GM18951 (cell line): Measurements from ENCODE around the gene NGDN.

ENCODE experiments used
- POLR2A ChIP-seq: IDR thresholded peaks from 4 replicates; pipeline ENCODE4 v1.6.1; 2011; ENCODE audit warnings: mild to moderate bottlenecking; ENCODE audit not compliant: insufficient read length, insufficient read depth; ENCODE audit errors: extremely low read depth
- in situ Hi-C: fragments of 300-500 bp; cut with MboI; formaldehyde crosslinking; loops from one replicate; pipeline ENCODE4 v1.12.0; 2022; ENCODE audit warnings: low sequenced_read_pairs, mixed read lengths, inconsistent platforms; ENCODE audit not compliant: unreplicated experiment

The NGDN gene

DNA sequence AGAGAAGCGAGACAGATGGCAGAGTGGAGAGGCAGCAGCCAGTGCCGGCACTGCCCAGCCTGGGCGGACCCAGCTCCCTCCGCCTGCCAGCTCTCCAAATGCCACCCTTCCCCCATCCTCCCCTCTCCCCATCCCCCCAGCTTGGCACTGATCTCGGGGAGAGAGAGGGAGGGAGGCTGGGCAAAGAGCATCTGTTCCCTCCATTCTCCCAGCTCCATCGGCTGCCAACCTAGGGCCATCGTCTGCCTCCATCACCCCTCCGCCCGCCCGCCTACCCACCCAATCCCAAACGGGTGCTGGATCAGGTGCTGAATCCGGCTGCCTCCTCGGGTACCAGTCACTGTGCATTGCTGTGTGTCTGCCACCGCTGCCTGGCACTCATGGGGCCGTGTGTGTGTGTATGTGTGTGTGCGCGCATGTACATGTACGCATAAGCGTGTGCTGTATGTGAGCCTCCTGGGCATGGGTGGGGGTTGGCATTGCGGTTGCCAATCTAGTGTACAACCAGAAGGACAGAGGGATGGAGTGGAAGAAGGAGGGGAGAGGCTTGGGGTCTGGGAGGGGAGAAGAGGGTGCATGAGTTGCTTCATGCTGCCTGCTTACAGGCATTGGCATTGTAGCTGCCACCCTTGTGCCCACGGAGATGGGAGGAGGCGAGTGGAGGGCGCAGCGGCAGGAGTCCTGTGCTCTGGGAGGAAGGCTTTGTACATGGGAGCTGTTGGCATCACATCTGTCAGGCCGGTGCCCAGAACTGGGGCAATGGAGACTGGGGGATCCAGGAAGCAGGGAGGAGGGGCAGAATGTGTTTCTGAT, 43.7 kb downstream of the NGDN start:
- in situ Hi-C loops: no loop called here
- no peak for TF ChIP-seq POLR2A

DNA sequence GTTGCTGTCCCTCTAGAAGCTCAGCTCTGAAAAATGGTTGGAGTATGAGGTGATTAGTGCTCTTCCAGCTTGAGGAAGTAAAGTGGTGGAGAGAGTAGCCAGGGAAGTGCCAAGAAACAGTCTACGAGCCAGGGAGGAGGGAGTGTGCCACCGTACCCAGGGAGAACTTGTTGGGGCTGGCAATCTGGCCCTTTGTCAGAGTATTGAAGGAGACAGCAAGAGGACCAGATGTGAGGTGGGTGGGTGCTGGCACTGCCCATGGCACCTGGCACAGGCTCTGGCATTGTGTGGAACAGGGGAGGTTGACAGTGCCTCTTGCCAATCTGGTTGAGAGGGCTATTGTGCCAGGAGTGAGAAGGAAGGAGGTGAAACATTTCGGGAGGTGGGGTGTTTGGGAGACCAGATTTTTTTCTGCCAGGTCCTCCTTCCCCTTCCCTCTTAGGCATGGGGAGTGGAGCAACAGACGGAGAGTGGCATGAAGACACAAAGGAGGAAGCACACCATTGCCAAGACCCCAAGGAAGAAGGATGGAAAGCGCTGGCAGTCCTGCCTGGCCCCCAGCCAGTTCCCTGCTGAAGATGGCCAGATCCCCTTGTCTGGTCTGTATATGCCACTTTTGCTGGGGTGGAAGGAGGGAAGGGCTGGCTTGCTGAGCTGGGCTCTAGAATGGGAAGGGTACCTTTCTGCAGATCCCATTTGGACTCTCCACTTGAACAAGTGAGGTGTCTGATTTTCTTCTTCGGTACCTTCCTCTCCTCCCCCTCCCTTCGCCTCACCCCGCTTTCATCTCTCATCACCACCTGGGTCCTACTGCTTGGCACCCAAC, 44.5 kb downstream of the NGDN start:
- in situ Hi-C loops: no loop called here
- no peak for TF ChIP-seq POLR2A

DNA sequence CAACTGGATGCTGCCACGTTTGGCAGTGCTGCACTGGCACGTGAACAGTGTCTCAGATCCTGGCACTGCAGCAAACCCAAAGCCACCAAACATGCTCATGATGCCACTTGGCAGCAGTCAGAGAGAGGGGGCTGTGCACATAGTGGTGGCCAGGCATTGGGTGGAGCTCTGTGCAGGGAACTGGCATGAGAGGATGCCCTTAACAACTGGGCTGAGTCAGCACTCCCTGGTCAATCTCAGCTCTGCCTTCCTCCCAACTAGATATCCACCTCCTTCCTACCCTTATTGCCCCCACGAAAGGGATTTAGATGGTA, 45.1 kb downstream of the NGDN start:
- in situ Hi-C loops: no loop called here
- no peak for TF ChIP-seq POLR2A

DNA sequence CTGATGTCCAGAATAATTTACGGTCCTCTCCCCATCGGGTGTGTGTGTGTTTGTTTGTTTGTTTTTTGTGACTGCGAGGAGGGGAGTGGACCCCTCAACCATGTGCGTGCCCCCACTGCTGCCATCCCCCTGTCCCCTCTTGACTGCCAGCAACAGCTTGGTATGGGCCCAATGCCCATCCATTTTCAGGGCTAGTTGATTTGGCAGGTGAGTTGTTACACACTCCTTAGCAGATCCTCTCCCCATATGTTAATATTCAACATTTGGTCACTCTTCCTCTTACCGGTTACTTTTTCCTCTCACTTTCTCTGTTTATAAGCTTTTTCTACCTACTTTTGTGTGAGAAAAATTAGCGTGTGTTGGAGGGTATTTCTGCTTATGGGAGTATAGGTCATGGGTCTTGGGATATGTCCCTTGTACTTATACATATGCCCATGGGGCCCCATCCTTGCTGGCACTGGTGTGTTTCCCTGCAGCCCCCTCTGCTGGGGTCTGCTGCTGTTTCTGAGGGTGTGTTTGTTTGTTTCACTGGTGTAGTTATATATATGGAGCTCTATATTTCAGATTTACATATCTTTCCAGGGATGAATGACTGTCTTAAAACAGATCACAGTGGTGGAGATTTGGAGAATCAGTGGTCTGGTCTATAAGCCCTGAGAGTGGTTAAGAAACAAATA, 48.3 kb downstream of the NGDN start:
- TF ChIP-seq POLR2A: no peak
- in situ Hi-C loops: no loop called here

DNA sequence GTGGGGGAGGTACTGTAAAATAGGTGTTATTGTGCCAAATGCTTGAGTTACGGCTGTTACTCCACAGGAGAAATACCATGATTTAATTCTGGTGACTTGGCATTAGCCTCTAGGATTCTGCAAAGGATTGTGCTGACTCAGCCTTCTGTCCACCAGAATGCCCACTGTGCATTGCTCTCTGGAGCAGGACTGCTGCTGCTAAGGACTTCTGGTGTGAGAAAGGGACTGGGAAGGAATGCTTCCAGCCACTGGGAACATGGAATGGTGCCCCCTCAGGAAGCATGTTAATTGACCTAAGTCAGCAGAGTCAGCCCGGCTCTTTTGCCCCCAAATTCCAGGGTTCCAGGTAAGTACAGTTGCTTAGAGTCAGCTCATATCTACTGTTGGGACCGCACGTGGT, 49.2 kb downstream of the NGDN start:
- in situ Hi-C loops: no loop called here
- TF ChIP-seq POLR2A: no peak

DNA sequence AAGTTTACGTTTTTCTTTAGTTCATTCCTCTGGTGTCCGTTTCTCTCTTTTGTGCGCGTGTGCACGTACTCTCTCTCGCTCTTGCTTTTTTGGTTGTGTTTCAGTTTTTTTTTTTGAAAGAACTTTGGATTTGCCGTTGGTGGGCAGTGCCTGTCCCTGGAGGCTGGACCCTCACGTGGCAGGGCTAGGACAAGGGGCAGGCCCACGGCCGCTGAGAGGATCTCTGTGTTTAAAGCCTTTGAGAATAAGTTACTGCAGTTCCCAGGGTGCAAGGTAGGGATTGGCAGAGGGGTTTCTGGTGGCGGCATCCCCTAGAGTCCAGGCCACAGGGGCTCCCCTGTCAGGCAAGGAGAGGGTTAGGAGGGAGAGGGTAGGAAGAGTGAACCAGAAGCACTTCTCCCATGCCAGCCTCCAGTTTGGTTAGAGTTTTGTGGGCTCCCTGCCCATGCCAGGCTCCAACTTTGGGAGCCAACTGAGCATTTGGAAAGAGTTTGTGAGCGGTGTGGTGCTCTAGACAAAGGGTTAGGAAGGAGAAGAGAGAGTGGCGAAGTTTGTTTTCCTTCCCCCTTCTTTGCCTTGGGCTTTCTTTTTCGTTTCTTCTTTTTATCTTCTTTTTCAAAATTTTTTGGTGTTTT, 51.5 kb downstream of the NGDN start:
- in situ Hi-C loops: no loop called here

DNA sequence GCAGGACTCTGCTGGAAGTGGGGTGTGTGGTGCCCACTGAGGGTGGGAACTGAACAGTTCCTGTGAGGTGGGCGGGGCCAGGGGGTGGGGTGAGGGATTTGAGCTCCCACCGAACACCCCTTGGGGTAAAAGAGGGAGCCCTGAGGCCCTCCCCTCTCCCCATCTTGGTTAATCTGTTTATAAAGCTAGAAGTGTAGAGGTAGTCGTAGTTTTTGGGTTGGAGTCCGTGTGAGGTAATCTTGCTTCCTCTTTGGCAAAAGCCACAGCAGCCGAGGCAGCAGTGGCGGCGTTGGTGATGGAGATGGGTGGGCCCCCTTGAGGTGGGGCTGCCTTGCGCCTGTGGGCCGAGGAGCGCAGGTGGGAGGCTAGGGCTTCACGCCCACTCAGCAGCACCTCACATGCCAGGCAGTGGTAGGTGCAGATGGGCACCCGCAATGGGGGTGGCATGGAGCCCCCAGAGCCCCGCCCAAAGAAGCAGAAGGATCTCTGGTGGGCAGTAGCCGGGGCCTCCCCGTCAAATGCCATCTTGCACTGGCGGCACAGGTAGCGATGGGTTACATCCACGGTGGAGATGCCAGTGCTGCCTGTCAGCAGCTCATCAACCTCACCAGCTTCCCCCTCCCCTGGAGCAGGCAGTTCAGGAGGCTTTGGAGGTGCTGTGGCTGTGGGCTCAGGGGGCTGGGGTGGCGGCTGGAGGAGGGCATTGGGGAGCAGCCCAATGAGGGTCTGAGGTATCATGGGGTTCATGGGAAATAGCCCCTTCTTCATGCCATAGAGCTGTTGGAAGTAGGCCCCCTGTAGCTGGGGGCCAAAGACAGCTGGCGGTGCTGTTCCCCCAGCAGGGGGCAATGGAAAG, 52.5 kb downstream of the NGDN start:
- in situ Hi-C loops: no loop called here
- TF ChIP-seq POLR2A: no peak

More for the DNA sequence above, 51.5 kb downstream of the NGDN start:
- TF ChIP-seq POLR2A: no peak

DNA sequence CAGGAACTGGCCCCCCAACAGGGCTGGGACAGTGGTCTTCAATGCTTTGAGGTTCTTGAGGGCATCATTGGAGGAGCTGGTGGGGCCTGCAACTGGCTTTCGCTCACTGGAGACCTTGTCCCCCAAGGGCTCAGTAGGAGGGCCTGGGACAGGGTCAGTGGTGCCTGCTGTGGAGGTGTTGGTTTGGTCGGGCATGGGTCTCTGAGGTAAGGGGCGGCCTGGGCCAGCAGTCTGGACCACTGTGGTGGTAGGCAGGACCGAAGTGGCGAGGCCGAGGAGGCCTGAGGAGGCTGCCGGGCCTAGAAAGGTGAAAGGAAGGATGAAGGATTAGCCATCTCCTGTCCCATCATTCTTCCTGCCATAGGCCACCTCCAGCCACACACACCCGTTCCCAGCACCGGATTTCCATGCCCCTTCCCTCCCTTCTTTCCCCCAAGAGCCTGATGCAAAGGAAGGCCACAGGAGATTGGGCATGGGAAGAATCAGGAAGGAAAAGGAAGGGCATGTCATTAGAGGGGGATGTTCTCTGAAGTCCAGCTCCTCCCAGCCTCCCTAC, 53.2 kb downstream of the NGDN start:
- in situ Hi-C loops: no loop called here
- TF ChIP-seq POLR2A: no peak

DNA sequence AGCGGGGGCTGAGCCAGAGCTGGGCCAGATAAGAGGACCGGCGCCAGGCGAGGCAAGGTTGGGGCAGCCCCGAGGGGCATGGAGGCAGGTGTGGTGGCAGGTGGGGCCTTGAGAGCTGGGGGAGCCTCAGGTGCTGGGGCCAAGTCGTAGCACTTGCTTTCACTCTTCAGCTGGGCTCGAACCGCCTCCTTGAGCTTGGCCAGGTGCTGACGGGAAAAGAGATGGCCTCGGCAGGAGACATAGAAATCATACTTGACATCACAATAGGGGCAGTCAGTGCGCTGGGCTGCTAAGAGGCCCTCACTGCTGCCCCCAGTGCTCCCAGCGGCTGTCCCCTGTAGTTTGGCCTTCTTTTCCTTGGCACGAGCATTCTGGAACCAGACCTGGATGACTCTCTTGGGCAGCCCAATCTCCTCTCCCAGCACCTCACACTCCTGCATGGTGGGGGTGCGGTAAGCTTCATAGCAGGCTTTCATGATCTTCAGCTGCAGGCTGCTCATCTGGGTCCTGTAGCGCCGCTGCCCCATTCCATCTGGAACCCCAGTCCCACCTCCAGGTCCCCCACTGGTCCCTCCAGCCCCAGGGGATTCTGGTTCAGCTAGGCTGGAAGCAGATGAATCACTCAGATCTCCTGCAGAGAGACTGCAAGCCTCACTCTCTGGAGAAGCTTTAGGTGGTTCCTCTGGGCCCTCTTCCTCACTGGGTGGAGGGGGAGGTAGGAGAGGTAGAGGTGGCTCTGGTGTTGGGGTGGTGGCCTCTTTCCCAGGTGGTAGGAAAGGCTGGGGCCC, 53.9 kb downstream of the NGDN start:
- in situ Hi-C loops: no loop called here
- TF ChIP-seq POLR2A: no peak

DNA sequence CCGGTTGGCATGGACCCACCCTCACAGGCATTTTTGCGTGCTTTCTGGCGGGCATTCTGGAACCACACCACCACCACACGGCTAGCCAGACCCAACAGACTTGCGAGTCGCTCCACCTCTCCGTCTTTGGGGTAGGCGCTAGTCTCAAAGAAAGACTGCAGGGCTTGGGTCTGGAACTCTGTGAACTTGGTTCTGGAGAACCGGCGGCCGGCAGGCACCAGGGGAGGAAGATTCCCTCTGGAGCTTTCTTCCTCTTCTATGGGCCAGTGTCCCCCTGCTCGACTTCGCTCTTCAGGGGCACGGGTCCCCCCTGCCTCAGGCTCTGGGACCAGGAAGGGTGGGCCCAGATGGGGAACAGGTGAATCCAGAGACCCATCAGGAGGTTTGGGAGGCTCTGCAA, 55.5 kb downstream of the NGDN start:
- no peak for TF ChIP-seq POLR2A
- in situ Hi-C loops: no loop called here

DNA sequence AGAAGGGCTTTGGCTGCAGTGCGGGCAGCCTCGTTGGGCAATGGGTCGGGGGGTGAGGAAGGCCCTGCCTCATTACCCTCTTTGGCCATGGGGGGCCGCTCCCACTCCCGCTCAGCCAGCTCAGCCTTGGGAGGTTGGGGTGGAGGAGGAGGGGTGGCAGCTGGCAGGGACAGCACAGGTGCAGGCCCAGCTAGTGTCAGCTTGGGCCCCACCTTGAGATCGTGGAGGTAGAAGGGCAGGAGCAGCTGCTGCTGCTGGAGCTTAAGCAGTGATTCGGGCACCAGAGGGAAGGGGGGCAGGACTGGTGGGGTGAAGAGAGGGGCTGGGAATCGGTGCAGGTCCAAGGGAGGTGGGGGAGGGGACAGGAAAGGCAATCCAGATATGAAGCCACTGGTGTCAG, 56.1 kb downstream of the NGDN start:
- no peak for TF ChIP-seq POLR2A
- in situ Hi-C loops: no loop called here
